HG03378 (cell line): ENCODE results near the gene PTPRR.

Experiments
- ATAC-seq: cut with Tn5 transposase; IDR thresholded peaks from one replicate; pipeline ENCODE4 v1.9.1; 2021; ENCODE audit warnings: mild to moderate bottlenecking, moderate library complexity; ENCODE audit not compliant: unreplicated experiment

The PTPRR gene

GRCh38 chr12:70609739-70610491 is 310.6 kb downstream of the PTPRR start:
- no peak for ATAC-seq

- ATAC-seq: no peak
Measured at GRCh38 chr12:70609203-70609602, 311.3 kb downstream of the PTPRR start.

DNA sequence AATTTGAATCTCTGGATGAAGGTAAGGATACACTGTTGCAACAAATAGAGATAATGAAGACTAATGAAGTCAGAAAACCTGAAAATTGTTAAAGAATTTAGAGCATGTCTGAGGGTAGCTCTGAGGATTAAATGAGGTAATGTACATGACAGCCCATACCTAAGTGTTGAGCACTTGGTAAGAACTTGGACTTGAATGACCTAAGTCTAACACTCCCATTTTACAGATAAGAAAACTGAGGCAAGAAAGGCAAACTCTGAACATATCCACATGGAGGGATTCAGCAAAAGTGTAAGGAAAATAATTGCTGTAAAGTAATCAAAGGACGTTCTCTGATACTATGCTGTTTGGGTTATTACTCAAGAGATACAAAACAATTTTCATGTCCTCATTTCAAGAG is 312.4 kb downstream of the PTPRR start:
- ATAC-seq: no peak

GRCh38 chr12:70607107-70607506 is 313.4 kb downstream of the PTPRR start:
- no peak for ATAC-seq

DNA sequence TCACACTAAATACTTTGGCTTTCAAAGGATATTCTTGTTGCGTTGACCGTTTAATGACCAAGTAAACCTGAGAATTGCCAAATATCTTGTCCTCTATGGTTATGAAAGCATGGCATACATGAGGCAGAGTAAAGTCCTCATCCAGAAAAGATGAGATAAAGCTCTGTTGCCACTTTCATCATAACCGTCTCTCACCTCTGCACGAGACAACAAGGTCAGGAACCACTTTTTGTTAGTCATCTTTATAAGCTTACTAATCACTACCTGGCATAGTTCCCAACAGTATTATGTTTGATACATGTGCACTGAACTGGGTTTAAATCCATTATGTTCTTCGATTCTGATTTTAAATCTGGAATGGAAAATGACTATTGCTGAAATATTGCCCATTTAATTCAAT is 314.6 kb downstream of the PTPRR start:
- ATAC-seq: no peak

GRCh38 chr12:70604662-70605061 is 315.9 kb downstream of the PTPRR start:
- no peak for ATAC-seq

- no peak for ATAC-seq
Measured at GRCh38 chr12:70603044-70603443, 317.5 kb downstream of the PTPRR start.

DNA sequence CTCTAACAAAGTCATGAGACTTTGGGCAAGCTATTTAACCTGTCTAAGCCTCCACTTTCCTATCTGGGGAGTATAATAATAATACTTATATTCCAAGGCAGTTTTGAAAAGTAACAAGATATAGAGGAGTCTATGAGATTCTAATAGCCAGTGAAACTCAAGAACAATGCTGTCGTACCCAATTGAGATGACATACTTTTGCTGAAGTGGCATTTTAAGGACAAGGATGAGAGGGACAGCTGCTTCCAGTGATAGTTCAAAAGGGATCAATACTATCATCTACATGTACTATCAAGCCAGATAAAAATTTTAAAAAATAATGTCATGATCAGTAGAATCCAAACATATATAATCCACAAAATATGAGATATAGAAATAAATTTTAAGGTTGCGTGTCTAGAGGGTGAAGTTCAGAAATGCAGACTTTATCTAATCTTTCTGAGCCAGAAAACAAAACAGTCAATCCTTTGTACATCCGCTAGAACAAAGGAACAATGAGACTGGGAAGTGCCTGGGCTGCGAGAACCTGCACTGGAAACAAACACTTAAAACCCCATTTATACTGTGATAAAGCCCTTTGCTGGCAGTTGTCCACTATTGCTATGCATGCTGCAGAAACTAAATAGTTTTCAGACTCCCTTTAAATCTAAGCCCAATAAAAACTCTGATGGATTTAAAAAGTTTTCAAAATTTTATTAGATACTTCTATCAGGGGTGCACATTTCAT is 321.9 kb downstream of the PTPRR start:
- ATAC-seq: no peak

GRCh38 chr12:70592664-70593063 is 327.9 kb downstream of the PTPRR start:
- no peak for ATAC-seq

DNA sequence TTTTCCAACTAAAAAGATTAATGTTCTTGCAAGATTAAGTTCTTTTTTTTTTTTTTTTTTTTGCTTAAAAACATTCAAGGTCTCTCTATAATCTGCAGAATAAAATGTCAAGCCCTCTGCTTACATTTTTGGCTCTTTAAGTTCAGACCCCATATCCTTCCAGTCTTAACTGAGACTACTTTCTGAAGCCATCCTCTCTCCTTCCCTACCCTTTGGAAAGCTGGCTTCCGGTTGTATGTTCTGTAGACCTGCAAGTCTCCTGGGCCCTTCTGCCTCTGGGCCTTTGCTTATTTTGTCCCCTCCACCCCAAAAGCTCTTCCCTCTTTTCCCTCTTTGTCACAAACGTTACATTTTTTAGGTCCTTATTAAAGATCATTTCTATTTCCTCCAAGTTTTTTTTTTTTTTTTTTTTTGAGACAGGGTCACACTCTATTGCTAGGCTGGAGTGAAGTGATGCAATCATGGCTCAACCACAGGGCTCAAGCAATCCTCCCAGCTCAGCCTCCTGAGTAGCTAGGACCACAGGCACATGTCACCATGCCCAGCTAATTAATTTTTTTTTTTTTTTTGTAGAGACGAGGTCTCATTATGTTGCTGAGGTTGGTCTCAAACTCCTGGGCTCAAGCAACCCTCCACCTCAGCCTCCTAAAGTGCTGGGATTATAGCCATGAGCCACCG is 329.9 kb downstream of the PTPRR start:
- ATAC-seq: no peak

DNA sequence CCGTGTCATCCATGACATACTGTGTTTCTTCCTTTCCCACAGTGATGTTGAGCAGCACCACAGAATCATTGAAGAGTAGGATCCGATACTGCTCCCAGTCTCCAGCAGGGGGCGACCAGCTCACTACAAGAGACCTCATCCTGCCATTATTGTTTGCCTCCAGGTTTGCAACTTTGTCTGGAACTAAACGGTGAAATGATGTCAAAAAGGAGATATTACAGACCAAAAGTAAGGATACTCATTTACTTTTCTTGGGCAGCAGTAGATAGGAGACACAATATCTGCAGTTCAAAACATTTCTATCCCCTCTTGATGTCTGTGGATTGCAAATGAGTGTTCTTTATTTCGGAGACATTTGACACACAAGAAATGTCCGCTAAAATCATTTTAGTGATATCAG is 330.5 kb downstream of the PTPRR start:
- peak; percentile 91 for ATAC-seq
